Mesothelial cell of epicardium (in vitro differentiated cells): ENCODE data around the gene ZBTB32. TPM values are rescaled to one million over a fixed set of nuclear protein-coding genes. Genes with fewer than 3 reads are reported as not detected.

ENCODE experiments used
- DNase-seq, 2 experiments: peaks; one replicate each; pipeline ENCODE4 v3.0.0; 2021; ENCODE audit warnings: low spot score in 2 of 2; ENCODE audit not compliant: unreplicated experiment in 2 of 2
- H3K27ac Mint-ChIP-seq: 2 replicates; pipeline ENCODE4 v1.8.0; 2021; ENCODE audit warnings: mixed read lengths
- H3K27me3 Mint-ChIP-seq: 2 replicates; pipeline ENCODE4 v1.8.0; 2021; ENCODE audit warnings: low read depth, mixed read lengths
- H3K36me3 Mint-ChIP-seq: 2 replicates; pipeline ENCODE4 v1.8.0; 2021; ENCODE audit warnings: mixed read lengths
- H3K4me1 Mint-ChIP-seq: 2 replicates; pipeline ENCODE4 v1.8.0; 2021; ENCODE audit warnings: mixed read lengths
- H3K4me3 Mint-ChIP-seq: 2 replicates; pipeline ENCODE4 v1.8.0; 2021; ENCODE audit warnings: mild to moderate bottlenecking, moderate library complexity, mixed read lengths
- H3K9me3 Mint-ChIP-seq: 2 replicates; pipeline ENCODE4 v1.8.0; 2021; ENCODE audit warnings: mixed read lengths
- total RNA-seq: library from RNA; stranded (reverse); gene quantifications from 3 replicates; pipeline ENCODE4 v1.2.1, GENCODE V29; 2021
- TF ChIP-seq, protein P1 (sequence below): fragments of 200-600 bp; sonication (generic); IDR thresholded peaks from one replicate; pipeline ENCODE4 v1.5.0; 2021; ENCODE audit warnings: antibody characterized with exemption; ENCODE audit not compliant: unreplicated experiment

The ZBTB32 gene
- total RNA-seq, 1 donor from 2014 or later, result not detected

DNA sequence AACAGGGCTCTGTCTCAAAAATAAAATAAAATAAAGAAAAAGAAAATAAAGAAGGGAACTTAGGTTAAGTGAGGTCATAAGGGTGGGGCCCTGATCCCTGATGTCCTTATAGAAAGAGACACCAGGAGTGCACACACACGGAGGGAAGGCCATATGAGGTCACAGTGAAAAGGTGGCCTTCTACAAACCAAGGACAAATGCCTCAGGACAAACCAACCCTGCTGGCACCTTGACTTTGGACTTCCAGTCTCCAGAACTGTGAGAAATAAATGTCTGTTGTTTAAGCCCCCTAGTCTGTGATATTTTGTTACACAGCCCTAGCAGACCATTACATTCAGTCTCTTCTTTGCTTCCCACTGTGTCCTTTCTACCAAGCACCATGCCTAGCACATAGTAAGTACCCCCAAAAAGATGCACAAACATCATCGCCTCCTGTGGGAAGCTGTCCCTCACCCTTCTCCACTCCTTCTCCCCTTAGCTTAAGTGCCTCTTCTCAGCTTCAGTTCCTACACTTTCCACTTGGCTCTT is 8.4 kb upstream of the ZBTB32 start:
- DNase-seq, result no peak
- H3K9me3 Mint-ChIP-seq, result no peaks in the 10 kb centered on the region
- peaks cover 5% of the 10 kb centered on the region for H3K4me1 Mint-ChIP-seq
- TF ChIP-seq, protein P1, sequence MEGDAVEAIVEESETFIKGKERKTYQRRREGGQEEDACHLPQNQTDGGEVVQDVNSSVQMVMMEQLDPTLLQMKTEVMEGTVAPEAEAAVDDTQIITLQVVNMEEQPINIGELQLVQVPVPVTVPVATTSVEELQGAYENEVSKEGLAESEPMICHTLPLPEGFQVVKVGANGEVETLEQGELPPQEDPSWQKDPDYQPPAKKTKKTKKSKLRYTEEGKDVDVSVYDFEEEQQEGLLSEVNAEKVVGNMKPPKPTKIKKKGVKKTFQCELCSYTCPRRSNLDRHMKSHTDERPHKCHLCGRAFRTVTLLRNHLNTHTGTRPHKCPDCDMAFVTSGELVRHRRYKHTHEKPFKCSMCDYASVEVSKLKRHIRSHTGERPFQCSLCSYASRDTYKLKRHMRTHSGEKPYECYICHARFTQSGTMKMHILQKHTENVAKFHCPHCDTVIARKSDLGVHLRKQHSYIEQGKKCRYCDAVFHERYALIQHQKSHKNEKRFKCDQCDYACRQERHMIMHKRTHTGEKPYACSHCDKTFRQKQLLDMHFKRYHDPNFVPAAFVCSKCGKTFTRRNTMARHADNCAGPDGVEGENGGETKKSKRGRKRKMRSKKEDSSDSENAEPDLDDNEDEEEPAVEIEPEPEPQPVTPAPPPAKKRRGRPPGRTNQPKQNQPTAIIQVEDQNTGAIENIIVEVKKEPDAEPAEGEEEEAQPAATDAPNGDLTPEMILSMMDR, result no peak
- no peak overlapping the region for H3K4me3 Mint-ChIP-seq
- no peak overlapping the region for H3K27ac Mint-ChIP-seq
- H3K36me3 Mint-ChIP-seq, result no peaks in the 10 kb centered on the region
- no peaks in the 10 kb centered on the region for H3K27me3 Mint-ChIP-seq

DNA sequence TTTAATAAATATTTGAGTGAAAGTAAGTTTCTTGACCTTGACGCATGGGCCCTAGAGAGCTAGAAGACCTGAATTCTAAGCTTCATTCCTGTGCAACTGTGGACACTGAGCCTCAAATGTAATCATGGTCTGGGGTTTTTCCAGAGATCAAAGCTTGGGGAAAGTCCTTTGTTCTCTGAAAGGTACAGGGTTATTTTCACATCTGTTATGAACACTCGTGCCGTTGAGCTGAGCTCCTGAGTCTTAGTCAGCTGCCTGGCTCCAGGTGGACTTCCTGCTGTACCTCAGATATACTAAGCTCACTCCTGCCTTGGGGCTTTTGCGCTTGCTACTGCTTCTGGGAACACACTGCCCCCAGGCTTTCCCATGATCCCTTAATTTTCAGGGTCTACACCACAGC is 7.5 kb upstream of the ZBTB32 start:
- Mint-ChIP-seq H3K4me1 (peaks cover 5% of the 10 kb centered on the region), H3K27me3 (no peaks in the 10 kb centered on the region), H3K9me3 (no peaks in the 10 kb centered on the region), H3K27ac (no peak overlapping the region), H3K4me3 (no peak overlapping the region), H3K36me3 (no peaks in the 10 kb centered on the region)
- no peak for DNase-seq
- TF ChIP-seq, protein P1, result no peak

DNA sequence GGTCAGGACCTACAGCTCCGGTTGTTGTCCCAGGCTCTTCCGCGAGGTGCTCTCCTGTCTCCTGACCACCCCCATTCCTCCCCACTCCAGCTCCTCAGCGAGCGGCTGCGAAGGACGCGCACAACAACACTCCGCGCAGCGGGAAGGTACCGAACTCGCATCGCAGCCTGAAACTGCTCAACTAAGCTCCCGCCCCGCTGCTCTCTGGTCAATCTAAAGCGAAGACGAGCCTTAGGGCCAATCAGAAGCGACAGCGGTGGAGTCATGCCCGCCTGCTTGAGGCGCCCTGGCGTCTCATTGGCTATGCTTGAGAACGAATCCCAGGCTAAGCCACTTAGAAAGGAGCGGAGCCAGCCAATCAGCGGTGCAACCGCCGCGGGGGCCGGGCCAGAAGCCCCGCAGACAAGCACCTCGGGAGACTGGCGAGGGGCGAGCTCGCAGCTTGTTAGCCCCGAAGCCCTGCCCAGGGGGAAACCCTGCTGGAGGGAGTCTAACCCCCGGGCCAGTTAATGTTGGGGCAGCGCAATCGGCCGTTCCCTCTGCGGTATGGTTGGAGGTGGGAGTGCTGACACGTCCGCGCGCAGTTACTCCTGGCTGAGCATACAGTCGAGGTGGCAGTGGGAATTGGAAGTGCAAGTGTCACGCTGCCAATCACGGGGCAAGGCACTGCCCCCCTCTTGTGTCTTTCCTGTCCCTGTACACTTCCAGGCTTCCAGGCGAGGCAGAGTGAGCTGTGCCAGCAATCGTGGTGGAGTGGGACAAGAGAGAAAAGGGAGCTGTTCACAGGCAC is 1.9 kb upstream of the ZBTB32 start:
- Mint-ChIP-seq H3K9me3 (no peaks in the 10 kb centered on the region), H3K27ac (peak overlapping the region; percentile 89), H3K36me3 (no peaks in the 10 kb centered on the region), H3K27me3 (peaks cover 13% of the 10 kb centered on the region), H3K4me3 (peak overlapping the region; percentile 91), H3K4me1 (peaks cover 5% of the 10 kb centered on the region)
- DNase-seq, result peak; percentile 88 to 89
- TF ChIP-seq, protein P1, result no peak

DNA sequence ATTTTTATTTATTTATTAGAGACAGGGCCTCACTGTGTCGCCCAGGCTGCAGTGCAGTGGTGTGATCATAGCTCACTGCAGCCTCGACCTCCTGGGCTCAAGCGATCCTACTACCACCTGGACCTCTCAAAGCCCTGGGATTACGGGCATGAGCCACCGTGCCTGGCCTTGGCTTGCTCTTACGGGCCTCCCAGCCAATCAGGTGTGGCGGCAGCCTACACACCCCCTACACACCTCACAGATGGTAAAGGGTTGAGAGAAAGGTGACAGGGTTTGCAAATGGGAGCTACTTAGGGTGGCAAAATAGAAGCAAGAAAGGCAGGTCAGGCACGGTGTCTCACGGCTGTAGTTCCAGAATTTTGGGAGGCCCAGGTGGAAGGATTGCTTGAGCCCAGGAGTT is 1.0 kb upstream of the ZBTB32 start:
- Mint-ChIP-seq H3K27ac (no peak overlapping the region), H3K27me3 (peaks cover 13% of the 10 kb centered on the region), H3K36me3 (no peaks in the 10 kb centered on the region), H3K4me1 (peaks cover 5% of the 10 kb centered on the region), H3K4me3 (no peak overlapping the region), H3K9me3 (no peaks in the 10 kb centered on the region)
- no peak for DNase-seq
- TF ChIP-seq, protein P1, result no peak

DNA sequence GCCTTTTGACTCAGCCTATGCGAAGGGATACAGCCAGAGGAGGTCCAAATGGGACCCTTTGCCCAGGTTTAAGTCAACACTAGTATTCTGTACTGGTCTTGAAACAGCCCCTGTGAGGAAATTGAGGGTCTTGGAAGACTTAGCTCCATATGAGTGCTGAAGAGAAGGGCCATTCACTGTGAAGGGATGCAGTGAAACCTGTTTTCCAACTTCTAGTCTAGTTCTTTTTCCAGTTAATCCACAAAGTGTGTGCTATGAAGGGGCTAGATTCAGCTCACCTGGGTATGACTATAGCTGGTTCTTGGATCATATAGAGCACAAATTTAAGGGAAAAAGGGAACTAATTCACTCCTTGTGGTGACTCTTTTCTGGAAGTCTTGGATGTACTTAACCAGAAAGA is 4.0 kb downstream of the ZBTB32 start:
- Mint-ChIP-seq H3K9me3 (no peaks in the 10 kb centered on the region), H3K36me3 (no peaks in the 10 kb centered on the region), H3K4me3 (no peak overlapping the region), H3K27ac (no peak overlapping the region), H3K27me3 (peaks cover 9% of the 10 kb centered on the region), H3K4me1 (no peaks in the 10 kb centered on the region)
- TF ChIP-seq, protein P1, result no peak
- no peak for DNase-seq
